ENCODE results near the gene GPRIN3. TPM values are rescaled to one million over a fixed set of nuclear protein-coding genes. Genes with fewer than 3 reads are reported as not detected.
A peak's percentile ranks its signal among the peaks of the same experiment; 100 is the strongest.

Gene GPRIN3
- total RNA-seq, 1 donor from 2014 or later, result 94.3 TPM

- Mint-ChIP-seq H3K9me3 (ENCODE audit: unreplicated experiment) (peaks cover 13% of the 10 kb centered on the region), H3K36me3 (ENCODE audit: unreplicated experiment) (no peaks in the 10 kb centered on the region), H3K4me1 (ENCODE audit: low read depth, unreplicated experiment) (peaks cover 51% of the 10 kb centered on the region), H3K27ac (ENCODE audit: unreplicated experiment) (peak overlapping the region; percentile 92), H3K4me3 (ENCODE audit: unreplicated experiment) (no peak overlapping the region), H3K27me3 (ENCODE audit: unreplicated experiment) (peaks cover 5% of the 10 kb centered on the region)
- no peak for DNase-seq
- TF ChIP-seq CTCF (IDR thresholded peaks at IDR 0.05; ENCODE audit: partially characterized antibody, unreplicated experiment), result no peak
These were observed 65.4 kb downstream of the GPRIN3 start for GRCh38 chr4:89242216-89242615.

DNA sequence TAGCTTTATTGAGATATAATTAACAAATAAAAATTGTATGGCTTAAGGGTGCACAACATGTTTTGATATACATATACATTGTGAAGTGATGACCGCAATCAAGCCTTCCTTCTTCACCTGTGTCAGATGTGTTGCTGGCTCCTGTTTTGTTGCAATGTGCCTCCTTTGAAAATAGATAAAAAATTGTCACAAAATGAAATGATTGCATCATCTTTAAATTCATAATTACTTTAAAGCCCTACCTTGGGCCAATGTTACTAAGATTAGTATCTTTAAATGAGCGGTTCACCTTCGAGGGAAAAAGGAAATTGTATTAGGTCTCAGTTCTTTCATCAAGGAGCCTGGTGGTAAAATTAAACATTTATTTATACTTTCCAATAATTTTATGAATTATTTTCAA, 77.3 kb downstream of the GPRIN3 start:
- no peak for TF ChIP-seq CTCF (IDR thresholded peaks at IDR 0.05; ENCODE audit: partially characterized antibody, unreplicated experiment)
- H3K9me3 Mint-ChIP-seq (ENCODE audit: unreplicated experiment), result peaks cover 6% of the 10 kb centered on the region
- H3K27ac Mint-ChIP-seq (ENCODE audit: unreplicated experiment), result no peak overlapping the region
- peaks cover 17% of the 10 kb centered on the region for H3K4me1 Mint-ChIP-seq (ENCODE audit: low read depth, unreplicated experiment)
- peaks cover 12% of the 10 kb centered on the region for H3K36me3 Mint-ChIP-seq (ENCODE audit: unreplicated experiment)
- DNase-seq, result no peak
- no peaks in the 10 kb centered on the region for H3K27me3 Mint-ChIP-seq (ENCODE audit: unreplicated experiment)
- no peak overlapping the region for H3K4me3 Mint-ChIP-seq (ENCODE audit: unreplicated experiment)

DNA sequence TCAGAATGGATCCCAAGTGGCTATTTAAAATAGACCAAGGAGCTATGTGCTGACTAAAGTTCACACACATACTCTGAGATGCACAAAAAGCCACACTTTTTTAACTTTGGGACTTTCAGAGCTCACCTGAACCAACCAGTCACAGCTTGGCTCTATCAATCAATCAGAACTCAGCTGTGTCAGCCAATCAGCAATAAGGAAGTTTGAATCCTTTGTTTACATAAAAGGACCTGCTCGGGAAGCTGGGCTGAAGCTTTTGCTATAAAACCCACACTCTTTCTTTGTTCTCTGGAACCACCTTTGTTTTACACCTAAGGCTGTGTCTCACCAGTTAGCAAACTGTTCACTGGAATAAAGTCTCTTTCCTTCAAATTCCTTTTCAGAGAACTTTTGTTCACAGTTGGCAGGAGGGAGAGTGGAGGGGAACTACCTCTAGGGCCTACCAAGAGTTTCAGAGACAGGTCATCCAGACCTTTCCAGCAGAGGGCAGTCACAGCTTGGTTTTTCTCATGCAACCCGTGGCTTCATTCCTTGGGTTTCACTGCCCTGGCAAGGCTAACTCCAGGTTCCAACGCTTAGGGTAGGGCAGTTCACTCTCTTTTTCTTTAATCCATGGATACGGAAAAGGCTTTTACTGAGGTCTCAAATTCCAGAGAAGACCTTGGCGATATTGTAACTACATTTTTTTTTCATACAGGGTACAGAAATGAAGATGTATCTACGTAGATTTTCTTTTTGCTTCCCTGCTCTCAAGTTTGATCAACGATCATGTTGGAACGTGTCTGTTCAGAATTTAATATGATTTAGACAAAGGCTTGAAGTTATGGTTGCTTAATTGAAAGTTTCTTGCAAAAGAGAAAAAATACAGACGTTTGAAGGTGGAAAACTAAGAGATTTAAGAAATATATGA, 80.7 kb downstream of the GPRIN3 start:
- Mint-ChIP-seq H3K27ac (ENCODE audit: unreplicated experiment) (no peak overlapping the region), H3K9me3 (ENCODE audit: unreplicated experiment) (peaks cover 5% of the 10 kb centered on the region), H3K4me1 (ENCODE audit: low read depth, unreplicated experiment) (peaks cover 24% of the 10 kb centered on the region), H3K36me3 (ENCODE audit: unreplicated experiment) (no peaks in the 10 kb centered on the region), H3K27me3 (ENCODE audit: unreplicated experiment) (no peaks in the 10 kb centered on the region), H3K4me3 (ENCODE audit: unreplicated experiment) (no peak overlapping the region)
- peak; percentile 79 for DNase-seq
- peak; percentile 75 for TF ChIP-seq CTCF (IDR thresholded peaks at IDR 0.05; ENCODE audit: partially characterized antibody, unreplicated experiment)

- no peak overlapping the region for H3K27ac Mint-ChIP-seq (ENCODE audit: unreplicated experiment)
- TF ChIP-seq CTCF (IDR thresholded peaks at IDR 0.05; ENCODE audit: partially characterized antibody, unreplicated experiment), result no peak
- peaks cover 2% of the 10 kb centered on the region for H3K27me3 Mint-ChIP-seq (ENCODE audit: unreplicated experiment)
- H3K9me3 Mint-ChIP-seq (ENCODE audit: unreplicated experiment), result no peaks in the 10 kb centered on the region
- peaks cover 25% of the 10 kb centered on the region for H3K4me1 Mint-ChIP-seq (ENCODE audit: low read depth, unreplicated experiment)
- no peak for DNase-seq
- no peaks in the 10 kb centered on the region for H3K36me3 Mint-ChIP-seq (ENCODE audit: unreplicated experiment)
- no peak overlapping the region for H3K4me3 Mint-ChIP-seq (ENCODE audit: unreplicated experiment)
These were observed 85.4 kb downstream of the GPRIN3 start for GRCh38 chr4:89222170-89222569.

DNA sequence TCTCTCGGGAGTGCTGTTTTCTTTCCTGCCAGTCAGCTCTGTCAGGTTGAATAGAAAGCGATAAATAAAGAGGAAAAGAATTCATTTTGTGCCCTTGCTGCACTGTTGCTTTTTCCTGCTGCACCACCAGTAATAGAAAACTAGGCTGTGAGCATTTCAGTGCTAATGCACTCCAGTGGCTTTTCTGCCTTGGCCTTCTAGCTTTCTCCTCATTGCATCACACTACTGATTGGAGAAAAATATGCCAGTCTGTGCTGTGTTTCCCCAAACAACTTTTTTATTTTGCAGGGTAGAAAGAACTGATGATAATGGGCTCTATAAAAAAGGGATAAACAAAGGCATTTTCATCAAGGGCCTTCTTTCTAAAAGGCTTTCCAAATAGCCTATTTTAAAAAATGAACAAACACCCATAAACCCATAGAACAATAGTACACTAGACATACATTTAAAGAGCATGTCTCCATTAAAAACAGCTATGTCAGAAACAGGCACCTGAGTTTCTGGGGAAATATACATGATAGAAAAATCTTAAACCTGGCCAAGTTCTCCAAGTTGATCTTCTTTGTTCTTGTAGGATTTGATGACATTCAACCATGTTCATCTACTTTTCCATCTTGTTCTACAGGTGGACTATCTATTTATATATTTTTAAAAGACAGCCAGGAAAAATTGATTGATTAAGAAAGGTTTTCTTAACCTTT, 86.3 kb downstream of the GPRIN3 start:
- Mint-ChIP-seq H3K27ac (ENCODE audit: unreplicated experiment) (peak overlapping the region; percentile 11), H3K36me3 (ENCODE audit: unreplicated experiment) (no peaks in the 10 kb centered on the region), H3K27me3 (ENCODE audit: unreplicated experiment) (peaks cover 2% of the 10 kb centered on the region), H3K9me3 (ENCODE audit: unreplicated experiment) (no peaks in the 10 kb centered on the region), H3K4me3 (ENCODE audit: unreplicated experiment) (no peak overlapping the region), H3K4me1 (ENCODE audit: low read depth, unreplicated experiment) (peaks cover 19% of the 10 kb centered on the region)
- DNase-seq, result no peak
- TF ChIP-seq CTCF (IDR thresholded peaks at IDR 0.05; ENCODE audit: partially characterized antibody, unreplicated experiment), result no peak

Measured in glutamatergic neuron (in vitro differentiated cells).